SHP77 (cell line): ENCODE data around the gene PROZ.
A peak's percentile ranks its signal among the peaks of the same experiment; 100 is the strongest.

Source experiments
- DNase-seq, 2 experiments: peaks; one replicate each; lab custom pipeline; 2025; lab: John Stamatoyannopoulos, UW

The PROZ gene

GRCh38 chr13:113205428-113205931 is 47.0 kb downstream of the PROZ start:
- DNase-seq: no peak

- DNase-seq: no peak
These were observed 49.0 kb downstream of the PROZ start for GRCh38 chr13:113207460-113207859.

- peak; percentile 32 to 40 for DNase-seq
These were observed 49.5 kb downstream of the PROZ start for GRCh38 chr13:113207890-113208420.

GRCh38 chr13:113208421-113209335 is 50.2 kb downstream of the PROZ start, which contains the start of gene PCID2:
Gene PCID2, minus strand, starts transcription at chr13:113208669. Its CDS starts 35 bp downstream, at chr13:113208634.
- peak; percentile 94 to 98 for DNase-seq

- peak; percentile 66 to 87 for DNase-seq
These were observed 50.9 kb downstream of the PROZ start, which contains the start of gene CUL4A for GRCh38 chr13:113209336-113209758. Gene CUL4A, plus strand, starts transcription at chr13:113209613. Its CDS starts 15 bp downstream, at chr13:113209628.

GRCh38 chr13:113209759-113210421 is 51.4 kb downstream of the PROZ start:
- peak; percentile 32 to 53 for DNase-seq

- DNase-seq: no peak
These were observed 52.4 kb downstream of the PROZ start for GRCh38 chr13:113210833-113211232.

- DNase-seq: peak; percentile 24 to 38
These were observed 53.3 kb downstream of the PROZ start for GRCh38 chr13:113211774-113212173.

GRCh38 chr13:113216254-113217048 is 58.0 kb downstream of the PROZ start:
- DNase-seq: peak; percentile 68 to 77

- DNase-seq: no peak
These were observed 60.1 kb downstream of the PROZ start for GRCh38 chr13:113218586-113218985.

GRCh38 chr13:113219256-113219940 is 61.0 kb downstream of the PROZ start:
- no peak for DNase-seq

- DNase-seq: no peak
These were observed 61.7 kb downstream of the PROZ start for GRCh38 chr13:113220141-113220598.

GRCh38 chr13:113220877-113221276 is 62.4 kb downstream of the PROZ start:
- DNase-seq: peak; percentile 29 to 50
